Panc1 (cell line): ENCODE results near the gene HAUS6. TPM values are rescaled to one million over a fixed set of nuclear protein-coding genes. Genes with fewer than 3 reads are reported as not detected.

Source experiments
- ATAC-seq: fragments of 200-7000 bp; cut with Tn5 transposase; 2 replicates; pipeline ENCODE4 v1.9.1; 2020; ENCODE audit warnings: mild to moderate bottlenecking, moderate library complexity
- BruUV-seq: library from RNA; stranded (reverse); fragments of 400-500 nt; replicated peaks from 2 replicates; lab custom pipeline; 2021; lab: Mats Ljungman, UMichigan
- CTCF ChIA-PET: fragments of 300-600 bp; sonication (Branson Sonifier 250); formaldehyde crosslinking; loops from one replicate; lab custom pipeline; 2022; ENCODE audit warnings: antibody characterized with exemption; lab: Charles Lee
- POLR2A ChIA-PET: fragments of 300-600 bp; sonication (Branson Sonifier 250); formaldehyde crosslinking; loops from one replicate; lab custom pipeline; 2022; ENCODE audit warnings: antibody characterized with exemption; lab: Charles Lee
- DNase-seq: peaks from one replicate; pipeline ENCODE4 v3.0.0-alpha.2; 2010; ENCODE audit warnings: low read depth, low spot score
- H3K27ac ChIP-seq: 2 replicates; pipeline ENCODE4 v1.5.1; 2011; ENCODE audit warnings: mild to moderate bottlenecking, low read length, inconsistent platforms
- H3K27me3 ChIP-seq: fragments of 200-500 bp; sonication (Bioruptor generic); 2 replicates; pipeline ENCODE4 v1.6.0; 2014; ENCODE audit warnings: low read length, inconsistent platforms; ENCODE audit not compliant: control insufficient read depth, insufficient read depth
- H3K36me3 ChIP-seq: fragments of 200-500 bp; sonication (Bioruptor generic); 2 replicates; pipeline ENCODE4 v1.5.1; 2014; ENCODE audit warnings: inconsistent platforms, mild to moderate bottlenecking, low read length, moderate library complexity; ENCODE audit not compliant: control insufficient read depth, insufficient read depth
- H3K4me1 ChIP-seq: 2 replicates; pipeline ENCODE4 v1.5.1; 2011; ENCODE audit warnings: inconsistent platforms, mild to moderate bottlenecking, low read length, moderate library complexity; ENCODE audit not compliant: control insufficient read depth, insufficient read depth
- H3K4me3 ChIP-seq, 2 experiments: 2 replicates each; pipeline ENCODE4 v1.5.1; 2011 to 2012; ENCODE audit warnings: low read depth in 2 of 2, low read length in 2 of 2, mild to moderate bottlenecking in 2 of 2, inconsistent platforms in 1 of 2, moderate library complexity in 1 of 2
- H3K9me3 ChIP-seq: fragments of 200-500 bp; sonication (Bioruptor generic); 2 replicates; pipeline ENCODE4 v1.5.1; 2014; ENCODE audit warnings: low read depth, mild to moderate bottlenecking, inconsistent platforms, low read length, moderate library complexity; ENCODE audit not compliant: control insufficient read depth, insufficient read depth
- POLR2AphosphoS5 ChIP-seq: IDR thresholded peaks from 2 replicates; pipeline ENCODE4 v1.6.1; 2012; ENCODE audit warnings: mild to moderate bottlenecking, low read depth, low read length, moderate library complexity
- SIN3A ChIP-seq: IDR thresholded peaks from 2 replicates; pipeline ENCODE4 v1.6.1; 2012; ENCODE audit warnings: low read depth, mild to moderate bottlenecking, low read length, moderate library complexity, borderline replicate concordance; ENCODE audit not compliant: insufficient read depth
- TCF7L2 ChIP-seq: IDR thresholded peaks from 2 replicates; pipeline ENCODE4 v1.6.1; 2011; ENCODE audit warnings: mild to moderate bottlenecking, low read depth, low read length, inconsistent platforms
- in situ Hi-C: cut with HindIII; loops from 2 replicates; pipeline ENCODE4 v1.10.0; 2016; ENCODE audit warnings: low sequenced_read_pairs, low pct_unique_long_range_greater_than_20kb
- intact Hi-C: fragments of 100-400 bp; cut with micrococcal nuclease; formaldehyde crosslinking; loops from one replicate; pipeline ENCODE4 v1.10.0; 2022; ENCODE audit not compliant: unreplicated experiment
- total RNA-seq: library from RNA; stranded (reverse); gene quantifications from one replicate; pipeline ENCODE4 v1.2.1, GENCODE V29; 2021; ENCODE audit not compliant: unreplicated experiment
- TF ChIP-seq, protein P1 (sequence below): fragments of 450-650 bp; IDR thresholded peaks from 2 replicates; pipeline ENCODE4 v1.5.1; 2017; ENCODE audit warnings: mild to moderate bottlenecking
- TF ChIP-seq, protein P2 (sequence below), 2 experiments: IDR thresholded peaks; 2 replicates each; pipeline ENCODE4 v1.6.1; 2011 to 2012; ENCODE audit warnings: low read depth in 2 of 2, control low read depth in 1 of 2, low read length in 1 of 2, mild to moderate bottlenecking in 1 of 2, moderate library complexity in 1 of 2; ENCODE audit not compliant: insufficient read depth in 1 of 2

Gene HAUS6
- total RNA-seq, 1 experiment from 2014 or later = 9.3 TPM

DNA sequence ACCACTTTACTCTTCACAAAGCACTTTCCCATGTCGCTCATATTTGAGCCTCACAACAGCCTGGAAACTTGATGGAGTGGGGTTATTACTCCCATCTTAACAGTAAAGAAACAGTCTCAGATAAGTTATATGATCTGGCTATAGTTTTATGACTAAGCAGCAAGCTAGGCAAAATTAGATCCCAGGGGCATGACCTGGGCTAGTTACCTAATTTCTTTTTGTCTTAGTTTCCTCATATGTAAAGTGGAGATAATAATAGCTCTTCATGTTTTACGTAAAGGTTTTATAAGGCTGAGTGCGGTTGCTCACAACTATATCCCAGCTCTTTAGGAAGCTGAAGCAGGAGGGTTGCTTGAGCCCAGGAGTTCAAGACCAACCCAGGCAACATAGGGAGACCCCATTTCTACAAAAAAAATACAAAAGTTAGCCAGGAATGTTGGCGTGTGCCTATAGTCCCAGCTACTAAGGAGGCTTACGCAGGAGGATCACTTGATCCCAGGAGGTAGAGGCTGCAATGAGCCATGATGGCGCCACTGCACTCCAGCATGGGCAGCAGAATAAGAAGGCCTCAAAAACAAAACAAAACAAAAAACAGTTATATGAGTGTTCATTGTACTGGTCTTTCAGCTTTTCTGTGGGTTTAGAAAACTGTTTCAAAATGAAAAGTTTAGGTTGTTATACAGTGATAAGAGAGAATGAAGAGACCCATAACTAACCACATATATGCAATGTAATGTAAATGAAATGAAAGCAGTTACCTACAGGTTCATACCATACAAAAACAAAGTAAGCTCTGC, 31.0 kb upstream of the HAUS6 start:
- no peaks in the 10 kb centered on the region for H3K27me3 ChIP-seq
- intact Hi-C loops = no loop called here
- H3K36me3 ChIP-seq = no peaks in the 10 kb centered on the region
- no peaks in the 10 kb centered on the region for H3K4me1 ChIP-seq
- H3K9me3 ChIP-seq = no peaks in the 10 kb centered on the region
- POLR2A ChIA-PET = no interaction called here
- ATAC-seq (no peak), DNase-seq (no peak)
- H3K27ac ChIP-seq = no peak overlapping the region
- no TSS peak for BruUV-seq
- in situ Hi-C loops = no loop called here
- H3K4me3 ChIP-seq = no peak overlapping the region
- TF ChIP-seq, protein P1, sequence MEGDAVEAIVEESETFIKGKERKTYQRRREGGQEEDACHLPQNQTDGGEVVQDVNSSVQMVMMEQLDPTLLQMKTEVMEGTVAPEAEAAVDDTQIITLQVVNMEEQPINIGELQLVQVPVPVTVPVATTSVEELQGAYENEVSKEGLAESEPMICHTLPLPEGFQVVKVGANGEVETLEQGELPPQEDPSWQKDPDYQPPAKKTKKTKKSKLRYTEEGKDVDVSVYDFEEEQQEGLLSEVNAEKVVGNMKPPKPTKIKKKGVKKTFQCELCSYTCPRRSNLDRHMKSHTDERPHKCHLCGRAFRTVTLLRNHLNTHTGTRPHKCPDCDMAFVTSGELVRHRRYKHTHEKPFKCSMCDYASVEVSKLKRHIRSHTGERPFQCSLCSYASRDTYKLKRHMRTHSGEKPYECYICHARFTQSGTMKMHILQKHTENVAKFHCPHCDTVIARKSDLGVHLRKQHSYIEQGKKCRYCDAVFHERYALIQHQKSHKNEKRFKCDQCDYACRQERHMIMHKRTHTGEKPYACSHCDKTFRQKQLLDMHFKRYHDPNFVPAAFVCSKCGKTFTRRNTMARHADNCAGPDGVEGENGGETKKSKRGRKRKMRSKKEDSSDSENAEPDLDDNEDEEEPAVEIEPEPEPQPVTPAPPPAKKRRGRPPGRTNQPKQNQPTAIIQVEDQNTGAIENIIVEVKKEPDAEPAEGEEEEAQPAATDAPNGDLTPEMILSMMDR = no peak
- TF ChIP-seq, protein P2, sequence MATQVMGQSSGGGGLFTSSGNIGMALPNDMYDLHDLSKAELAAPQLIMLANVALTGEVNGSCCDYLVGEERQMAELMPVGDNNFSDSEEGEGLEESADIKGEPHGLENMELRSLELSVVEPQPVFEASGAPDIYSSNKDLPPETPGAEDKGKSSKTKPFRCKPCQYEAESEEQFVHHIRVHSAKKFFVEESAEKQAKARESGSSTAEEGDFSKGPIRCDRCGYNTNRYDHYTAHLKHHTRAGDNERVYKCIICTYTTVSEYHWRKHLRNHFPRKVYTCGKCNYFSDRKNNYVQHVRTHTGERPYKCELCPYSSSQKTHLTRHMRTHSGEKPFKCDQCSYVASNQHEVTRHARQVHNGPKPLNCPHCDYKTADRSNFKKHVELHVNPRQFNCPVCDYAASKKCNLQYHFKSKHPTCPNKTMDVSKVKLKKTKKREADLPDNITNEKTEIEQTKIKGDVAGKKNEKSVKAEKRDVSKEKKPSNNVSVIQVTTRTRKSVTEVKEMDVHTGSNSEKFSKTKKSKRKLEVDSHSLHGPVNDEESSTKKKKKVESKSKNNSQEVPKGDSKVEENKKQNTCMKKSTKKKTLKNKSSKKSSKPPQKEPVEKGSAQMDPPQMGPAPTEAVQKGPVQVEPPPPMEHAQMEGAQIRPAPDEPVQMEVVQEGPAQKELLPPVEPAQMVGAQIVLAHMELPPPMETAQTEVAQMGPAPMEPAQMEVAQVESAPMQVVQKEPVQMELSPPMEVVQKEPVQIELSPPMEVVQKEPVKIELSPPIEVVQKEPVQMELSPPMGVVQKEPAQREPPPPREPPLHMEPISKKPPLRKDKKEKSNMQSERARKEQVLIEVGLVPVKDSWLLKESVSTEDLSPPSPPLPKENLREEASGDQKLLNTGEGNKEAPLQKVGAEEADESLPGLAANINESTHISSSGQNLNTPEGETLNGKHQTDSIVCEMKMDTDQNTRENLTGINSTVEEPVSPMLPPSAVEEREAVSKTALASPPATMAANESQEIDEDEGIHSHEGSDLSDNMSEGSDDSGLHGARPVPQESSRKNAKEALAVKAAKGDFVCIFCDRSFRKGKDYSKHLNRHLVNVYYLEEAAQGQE (IDR thresholded peaks at IDR 0.05; ENCODE audit: insufficient read depth in 1 of 2, low read depth in 2 of 2, low read length in 1 of 2) = no peak
- TF ChIP-seq POLR2AphosphoS5 (no peak), TCF7L2 (no peak), SIN3A (no peak)
- CTCF ChIA-PET = no interaction called here

DNA sequence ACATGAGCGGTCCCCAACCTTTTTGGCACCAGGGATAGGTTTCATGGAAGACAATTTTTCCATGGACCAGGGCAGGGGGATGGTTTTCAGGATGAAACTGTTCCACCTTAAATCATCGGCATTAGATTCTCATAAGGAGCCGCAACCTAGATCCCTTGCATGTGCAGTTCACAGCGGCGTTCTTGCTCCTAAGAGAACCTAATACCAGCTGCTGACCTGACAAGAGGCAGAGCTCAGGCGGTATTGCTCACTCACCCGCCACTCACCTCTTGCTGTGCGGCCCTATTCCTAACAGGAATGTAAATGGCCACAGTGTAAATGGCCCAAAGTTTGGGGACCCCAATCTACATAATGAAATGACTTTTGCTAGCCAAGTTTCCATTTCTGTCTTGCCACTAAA, 27.7 kb upstream of the HAUS6 start:
- Histone ChIP-seq H3K36me3 (no peaks in the 10 kb centered on the region; the same call in 1 of the 2 replicates), H3K9me3 (no peaks in the 10 kb centered on the region), H3K27me3 (no peaks in the 10 kb centered on the region), H3K4me1 (no peaks in the 10 kb centered on the region), H3K27ac (no peak overlapping the region), H3K4me3 (no peak overlapping the region)
- CTCF ChIA-PET = no interaction called here
- in situ Hi-C loops = no loop called here
- intact Hi-C loops = no loop called here
- DNase-seq (no peak), ATAC-seq (no peak)
- POLR2A ChIA-PET = no interaction called here
- BruUV-seq = no TSS peak
- TF ChIP-seq SIN3A (no peak), TCF7L2 (no peak), POLR2AphosphoS5 (no peak)
- TF ChIP-seq, protein P2 (IDR thresholded peaks at IDR 0.05; ENCODE audit: insufficient read depth in 1 of 2, low read depth in 2 of 2, low read length in 1 of 2) = no peak
- TF ChIP-seq, protein P1 = no peak
